Measurements from ENCODE around the gene MYO1B. TPM values are rescaled to one million over a fixed set of nuclear protein-coding genes. Genes with fewer than 3 reads are reported as not detected.

The MYO1B gene
- polyA plus RNA-seq, 3 donors = 0.01 TPM; not detected in 2

GRCh38 chr2:191228861-191229260 lies 16.3 kb upstream of the MYO1B start:
- no peak for DNase-seq
- Histone ChIP-seq H2AFZ (ENCODE audit: insufficient read depth, low read depth, low read length, poor library complexity, severe bottlenecking) (no peak overlapping the region), H3K27me3 (ENCODE audit: control insufficient read depth in 2 of 2, insufficient read depth in 2 of 2, low read length in 2 of 2) (no peaks in the 10 kb centered on the region), H3K79me2 (ENCODE audit: insufficient read depth, low read length) (no peaks in the 10 kb centered on the region), H3K4me2 (replicated peaks; ENCODE audit: extremely low read depth, low read length, poor library complexity, severe bottlenecking) (no peak overlapping the region), H3K4me1 (ENCODE audit: control insufficient read depth in 1 of 2, insufficient read depth in 2 of 2, low read length in 2 of 2) (no peaks in the 10 kb centered on the region), H3K9ac (ENCODE audit: insufficient read depth, low read length, poor library complexity, severe bottlenecking) (no peak overlapping the region), H3K4me3 (replicated peaks in 1 of 3; ENCODE audit: low read depth in 2 of 3, low read length in 3 of 3) (no peak overlapping the region), H4K20me1 (ENCODE audit: insufficient read depth, low read length) (no peaks in the 10 kb centered on the region), H3K36me3 (replicated peaks in 1 of 2; ENCODE audit: control insufficient read depth in 1 of 2, insufficient read depth in 2 of 2, low read length in 2 of 2) (no peaks in the 10 kb centered on the region), H3K9me3 (replicated peaks in 1 of 2; ENCODE audit: control insufficient read depth in 1 of 2, insufficient read depth in 1 of 2, low read length in 2 of 2) (no peaks in the 10 kb centered on the region), H3K27ac (ENCODE audit: low read depth in 1 of 2, low read length in 2 of 2) (no peak overlapping the region)
- no peak for TF ChIP-seq CTCF (IDR thresholded peaks at IDR 0.05)
- Mint-ChIP-seq H3K4me1 (no peaks in the 10 kb centered on the region), H3K4me3 (no peak overlapping the region), H3K36me3 (no peaks in the 10 kb centered on the region), H3K27me3 (ENCODE audit: low read depth in 3 of 3) (peaks cover 2 to 4% (median 2%) of the 10 kb centered on the region in 3 donors), H3K9me3 (no peaks in the 10 kb centered on the region), H3K27ac (no peak overlapping the region)
- intact Hi-C loops (cut with micrococcal nuclease) = no loop called here
- 96% methylated on average over 6 of the region's 6 CpGs for WGBS (ENCODE audit: insufficient coverage)

GRCh38 chr2:191230174-191230573 lies 15.0 kb upstream of the MYO1B start:
- no peak for DNase-seq
- Histone ChIP-seq H3K4me3 (replicated peaks in 1 of 3; ENCODE audit: low read depth in 2 of 3, low read length in 3 of 3) (no peak overlapping the region), H3K9ac (ENCODE audit: insufficient read depth, low read length, poor library complexity, severe bottlenecking) (no peak overlapping the region), H3K79me2 (ENCODE audit: insufficient read depth, low read length) (no peaks in the 10 kb centered on the region), H3K36me3 (replicated peaks in 1 of 2; ENCODE audit: control insufficient read depth in 1 of 2, insufficient read depth in 2 of 2, low read length in 2 of 2) (no peaks in the 10 kb centered on the region), H3K27ac (ENCODE audit: low read depth in 1 of 2, low read length in 2 of 2) (no peak overlapping the region), H4K20me1 (ENCODE audit: insufficient read depth, low read length) (no peaks in the 10 kb centered on the region), H3K9me3 (replicated peaks in 1 of 2; ENCODE audit: control insufficient read depth in 1 of 2, insufficient read depth in 1 of 2, low read length in 2 of 2) (no peaks in the 10 kb centered on the region), H2AFZ (ENCODE audit: insufficient read depth, low read depth, low read length, poor library complexity, severe bottlenecking) (no peak overlapping the region), H3K4me2 (replicated peaks; ENCODE audit: extremely low read depth, low read length, poor library complexity, severe bottlenecking) (no peak overlapping the region), H3K27me3 (ENCODE audit: control insufficient read depth in 2 of 2, insufficient read depth in 2 of 2, low read length in 2 of 2) (no peaks in the 10 kb centered on the region), H3K4me1 (ENCODE audit: control insufficient read depth in 1 of 2, insufficient read depth in 2 of 2, low read length in 2 of 2) (no peaks in the 10 kb centered on the region)
- no peaks in the 10 kb centered on the region for H3K9me3 Mint-ChIP-seq
- H3K4me3 Mint-ChIP-seq = no peak overlapping the region
- no peak for TF ChIP-seq CTCF (IDR thresholded peaks at IDR 0.05)
- no peaks in the 10 kb centered on the region for H3K4me1 Mint-ChIP-seq
- no peaks in the 10 kb centered on the region for H3K36me3 Mint-ChIP-seq
- no peak overlapping the region for H3K27ac Mint-ChIP-seq
- WGBS (ENCODE audit: insufficient coverage) = 80% methylated on average over 1 of the region's 5 CpGs
- intact Hi-C loops (cut with micrococcal nuclease) = no loop called here
- H3K27me3 Mint-ChIP-seq (ENCODE audit: low read depth in 3 of 3) = peaks cover 2 to 4% (median 2%) of the 10 kb centered on the region in 3 donors

Measured in CD14-positive monocyte (primary cell).